Tibial nerve (tissue), 4 donors: ENCODE data around the gene RGS3. TPM values are rescaled to one million over a fixed set of nuclear protein-coding genes. Genes with fewer than 3 reads are reported as not detected.

Experiments used
- DNase-seq, 2 donors: peaks; one replicate each; pipeline ENCODE4 v3.0.0-alpha.2; 2019; ENCODE audit warnings: low spot score in 2 of 2
- H3K27ac ChIP-seq, 4 donors: fragments of 200-600 bp; sonication (generic) in 3 of 4; one replicate each; pipeline ENCODE4 v1.5.1; 2017 to 2019; ENCODE audit warnings: mild to moderate bottlenecking in 1 of 4
- H3K27me3 ChIP-seq, 2 donors: fragments of 200-600 bp; sonication (generic) in 1 of 2; one replicate each; pipeline versions ENCODE4 v1.5.1 to v1.6.0; 2017 to 2019
- H3K36me3 ChIP-seq, 3 donors: fragments of 200-600 bp; sonication (generic); one replicate each; pipeline ENCODE4 v1.5.1; 2018 to 2019
- H3K4me1 ChIP-seq, 4 donors: fragments of 200-600 bp; sonication (generic) in 3 of 4; one replicate each; pipeline ENCODE4 v1.5.1; 2017 to 2019
- H3K4me3 ChIP-seq, 4 donors: fragments of 200-600 bp; sonication (generic) in 3 of 4; one replicate each; pipeline ENCODE4 v1.5.1; 2017 to 2019; ENCODE audit warnings: mild to moderate bottlenecking in 1 of 4, moderate library complexity in 1 of 4
- H3K9me3 ChIP-seq, 4 donors: fragments of 200-600 bp; sonication (generic) in 3 of 4; one replicate each; pipeline ENCODE4 v1.5.1; 2017 to 2019
- EP300 ChIP-seq, 2 donors: sonication (generic); formaldehyde crosslinking; IDR thresholded peaks; one replicate each; pipeline ENCODE4 v1.6.1; 2017; ENCODE audit warnings: antibody characterized with exemption in 2 of 2, mild to moderate bottlenecking in 1 of 2
- POLR2A ChIP-seq, 2 donors: fragments of 450-650 bp; IDR thresholded peaks; one replicate each; pipeline ENCODE4 v1.6.1; 2017; ENCODE audit warnings: antibody characterized with exemption in 2 of 2, mild to moderate bottlenecking in 2 of 2, moderate library complexity in 2 of 2
- WGBS, 2 donors: methylation state at CpG; one replicate each; pipeline ENCODE4 v1.1.5; 2018; 5-methylcytosine and 5-hydroxymethylcytosine counted together
- total RNA-seq, 4 donors: library from RNA; depleted of rRNA; stranded (reverse); fragments of >200 nt; gene quantifications; one replicate each; pipeline ENCODE4 v1.1.0, GENCODE V29; 2016
- TF ChIP-seq, protein P1 (sequence below), 5 experiments: fragments of 200-600 bp in 3 of 5; fragments of 450-650 bp in 2 of 5; sonication (generic) in 3 of 5; IDR thresholded peaks; one replicate each; pipeline ENCODE4 v1.5.1; 2016 to 2019; ENCODE audit warnings: antibody characterized with exemption in 5 of 5, mild to moderate bottlenecking in 3 of 5, moderate library complexity in 2 of 5

RGS3 gene
- total RNA-seq, 4 donors from 2014 or later, result 18.0 to 45.9 (median 35.2) TPM

DNA sequence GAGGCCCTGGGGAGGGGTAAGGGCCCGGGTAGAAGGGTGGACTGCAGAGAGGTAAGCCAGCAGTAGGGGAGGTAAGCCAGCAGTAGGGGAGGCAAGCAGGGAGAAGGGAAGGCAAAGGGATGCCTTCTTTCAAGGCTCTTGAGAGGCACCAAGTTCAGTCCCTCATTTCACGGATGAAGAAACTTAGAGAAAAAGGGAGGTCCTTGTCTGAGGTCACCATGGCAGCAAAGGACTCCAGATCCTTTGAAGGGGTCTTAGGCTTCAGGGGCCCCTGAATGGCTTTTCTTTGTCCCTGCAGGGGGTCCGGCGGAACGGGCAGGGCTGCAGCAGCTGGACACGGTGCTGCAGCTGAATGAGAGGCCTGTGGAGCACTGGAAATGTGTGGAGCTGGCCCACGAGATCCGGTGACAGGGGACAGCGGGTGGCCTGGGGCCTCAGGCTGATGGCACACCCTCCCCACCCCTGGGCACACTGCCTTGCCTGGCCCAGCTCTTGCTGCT, 42.6 kb downstream of the RGS3 start:
- peak overlapping the region in 1 of 4 donors; percentile 15 for H3K27ac ChIP-seq
- TF ChIP-seq POLR2A (IDR thresholded peaks at IDR 0.05) (no peak), EP300 (IDR thresholded peaks at IDR 0.05) (no peak)
- TF ChIP-seq, protein P1, sequence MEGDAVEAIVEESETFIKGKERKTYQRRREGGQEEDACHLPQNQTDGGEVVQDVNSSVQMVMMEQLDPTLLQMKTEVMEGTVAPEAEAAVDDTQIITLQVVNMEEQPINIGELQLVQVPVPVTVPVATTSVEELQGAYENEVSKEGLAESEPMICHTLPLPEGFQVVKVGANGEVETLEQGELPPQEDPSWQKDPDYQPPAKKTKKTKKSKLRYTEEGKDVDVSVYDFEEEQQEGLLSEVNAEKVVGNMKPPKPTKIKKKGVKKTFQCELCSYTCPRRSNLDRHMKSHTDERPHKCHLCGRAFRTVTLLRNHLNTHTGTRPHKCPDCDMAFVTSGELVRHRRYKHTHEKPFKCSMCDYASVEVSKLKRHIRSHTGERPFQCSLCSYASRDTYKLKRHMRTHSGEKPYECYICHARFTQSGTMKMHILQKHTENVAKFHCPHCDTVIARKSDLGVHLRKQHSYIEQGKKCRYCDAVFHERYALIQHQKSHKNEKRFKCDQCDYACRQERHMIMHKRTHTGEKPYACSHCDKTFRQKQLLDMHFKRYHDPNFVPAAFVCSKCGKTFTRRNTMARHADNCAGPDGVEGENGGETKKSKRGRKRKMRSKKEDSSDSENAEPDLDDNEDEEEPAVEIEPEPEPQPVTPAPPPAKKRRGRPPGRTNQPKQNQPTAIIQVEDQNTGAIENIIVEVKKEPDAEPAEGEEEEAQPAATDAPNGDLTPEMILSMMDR (IDR thresholded peaks at IDR 0.05), result no peak
- no peak overlapping the region for H3K4me3 ChIP-seq
- peaks cover 0 to 60% (median 3%) of the 10 kb centered on the region in 4 donors for H3K4me1 ChIP-seq
- H3K36me3 ChIP-seq, result no peaks in the 10 kb centered on the region
- 59 to 76% methylated on average over 9 of the region's 9 CpGs for WGBS, 2 donors
- H3K9me3 ChIP-seq, result no peaks in the 10 kb centered on the region
- H3K27me3 ChIP-seq, result no peaks in the 10 kb centered on the region
- no peak for DNase-seq

DNA sequence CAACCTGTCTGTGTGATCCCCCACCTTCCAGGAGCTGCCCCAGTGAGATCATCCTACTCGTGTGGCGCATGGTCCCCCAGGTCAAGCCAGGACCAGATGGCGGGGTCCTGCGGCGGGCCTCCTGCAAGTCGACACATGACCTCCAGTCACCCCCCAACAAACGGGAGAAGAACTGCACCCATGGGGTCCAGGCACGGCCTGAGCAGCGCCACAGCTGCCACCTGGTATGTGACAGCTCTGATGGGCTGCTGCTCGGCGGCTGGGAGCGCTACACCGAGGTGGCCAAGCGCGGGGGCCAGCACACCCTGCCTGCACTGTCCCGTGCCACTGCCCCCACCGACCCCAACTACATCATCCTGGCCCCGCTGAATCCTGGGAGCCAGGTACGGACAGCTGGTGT, 43.7 kb downstream of the RGS3 start:
- Histone ChIP-seq H3K4me3 (no peak overlapping the region), H3K4me1 (peaks cover 0 to 61% (median 3%) of the 10 kb centered on the region in 4 donors)

DNA sequence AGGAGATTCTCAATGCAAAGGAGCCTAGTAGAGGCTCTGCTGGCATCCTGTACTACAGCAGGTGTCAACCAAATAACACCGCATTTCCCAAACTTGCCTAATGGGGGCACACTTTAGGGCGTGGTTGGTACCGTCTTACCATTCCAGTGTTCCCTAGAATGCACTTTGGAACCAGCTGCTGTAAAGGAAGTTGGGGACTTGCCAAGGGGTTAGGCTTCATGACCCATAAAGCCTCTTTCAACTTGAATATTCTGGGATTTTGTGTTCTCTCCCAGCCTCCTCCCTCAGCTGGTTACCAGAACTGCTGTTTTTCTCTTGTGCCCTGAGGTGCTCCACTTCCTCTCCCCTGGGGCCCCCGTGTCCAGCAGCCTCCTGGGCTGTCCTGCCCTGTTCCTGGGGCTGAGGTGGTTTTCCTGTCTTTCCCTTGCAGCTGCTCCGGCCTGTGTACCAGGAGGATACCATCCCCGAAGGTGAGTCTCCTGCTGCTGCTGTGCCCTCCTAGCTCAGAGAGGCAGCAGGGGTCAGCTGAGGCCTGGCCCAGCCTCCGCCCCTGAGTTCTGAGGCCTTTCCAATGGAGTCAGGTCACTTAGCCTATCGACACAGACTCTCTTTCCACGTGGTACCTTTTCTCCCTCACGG, 44.7 kb downstream of the RGS3 start:
- no peak overlapping the region for H3K4me3 ChIP-seq
- H3K4me1 ChIP-seq, result peaks cover 0 to 60% (median 4%) of the 10 kb centered on the region in 4 donors
- peak overlapping the region in 2 of 4 donors; percentile 17 to 47 for H3K27ac ChIP-seq
- no peaks in the 10 kb centered on the region for H3K27me3 ChIP-seq
- H3K36me3 ChIP-seq, result no peaks in the 10 kb centered on the region
- TF ChIP-seq POLR2A (IDR thresholded peaks at IDR 0.05) (no peak), EP300 (IDR thresholded peaks at IDR 0.05) (no peak)
- TF ChIP-seq, protein P1 (IDR thresholded peaks at IDR 0.05), result no peak
- 67% methylated on average over 10 of the region's 10 CpGs for WGBS, 2 donors
- peak in 1 of 2 donors; percentile 27 for DNase-seq
- no peaks in the 10 kb centered on the region for H3K9me3 ChIP-seq

More for the DNA sequence above, 43.7 kb downstream of the RGS3 start:
- H3K27me3 ChIP-seq, result no peaks in the 10 kb centered on the region
- 95 to 96% methylated on average over 19 of the region's 19 CpGs for WGBS, 2 donors
- TF ChIP-seq, protein P1 (IDR thresholded peaks at IDR 0.05), result no peak
- TF ChIP-seq EP300 (IDR thresholded peaks at IDR 0.05) (no peak), POLR2A (IDR thresholded peaks at IDR 0.05) (no peak)
- no peak for DNase-seq
- H3K36me3 ChIP-seq, result no peaks in the 10 kb centered on the region
- H3K9me3 ChIP-seq, result no peaks in the 10 kb centered on the region
- no peak overlapping the region for H3K27ac ChIP-seq

DNA sequence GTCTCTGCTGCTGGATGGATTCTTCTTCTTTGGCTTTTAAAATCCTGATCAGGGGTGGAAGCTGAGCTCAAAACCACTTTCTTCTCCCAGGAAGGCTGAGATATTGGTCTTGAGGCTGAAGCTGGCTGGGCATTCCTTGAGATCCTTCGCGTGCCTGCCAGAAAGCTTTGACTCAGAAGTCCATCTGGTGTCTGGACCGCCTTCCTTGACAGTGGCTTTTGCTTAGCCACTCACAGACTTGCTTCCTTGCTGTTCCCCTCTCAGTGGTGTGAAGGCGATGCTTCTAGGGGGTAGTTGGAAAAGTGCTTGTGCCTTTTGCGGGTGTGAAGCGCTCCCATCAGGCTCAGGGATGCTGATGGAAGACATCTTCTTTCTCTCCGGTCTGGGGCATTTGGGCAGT, 45.9 kb downstream of the RGS3 start:
- H3K27ac ChIP-seq, result no peak overlapping the region
- DNase-seq, result no peak
- H3K27me3 ChIP-seq, result no peaks in the 10 kb centered on the region
- no peaks in the 10 kb centered on the region for H3K36me3 ChIP-seq
- TF ChIP-seq POLR2A (IDR thresholded peaks at IDR 0.05), result no peak
- TF ChIP-seq, protein P1 (IDR thresholded peaks at IDR 0.05), result no peak
- no peak for TF ChIP-seq EP300 (IDR thresholded peaks at IDR 0.05)
- no peak overlapping the region for H3K4me3 ChIP-seq
- no peaks in the 10 kb centered on the region for H3K9me3 ChIP-seq
- peaks cover 0 to 47% (median 4%) of the 10 kb centered on the region in 4 donors for H3K4me1 ChIP-seq
- WGBS, 2 donors, result 83 to 92% methylated on average over 7 of the region's 7 CpGs

DNA sequence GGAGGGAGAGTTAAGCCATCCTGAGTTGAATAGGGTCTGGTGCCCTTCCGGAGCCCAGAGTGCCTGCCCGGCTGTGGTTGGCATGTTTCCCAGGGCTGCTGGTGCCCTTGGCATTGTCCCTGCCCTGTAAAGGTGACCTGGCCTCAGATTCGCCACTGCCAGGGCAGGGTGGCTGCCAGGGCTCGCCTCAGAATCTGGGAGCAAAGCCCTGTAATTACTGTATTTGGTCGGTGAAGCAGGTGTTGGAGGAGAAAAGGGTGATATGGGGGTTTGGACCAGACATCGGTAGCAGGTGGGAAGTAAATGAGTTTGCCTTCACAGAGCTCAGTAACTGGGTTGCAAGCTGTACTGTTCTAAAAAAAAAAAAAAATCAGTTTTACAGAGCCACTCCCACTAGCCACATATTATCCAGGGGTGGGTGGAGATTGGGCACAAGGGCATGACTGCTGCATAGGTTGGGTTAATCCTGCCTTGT, 47.6 kb downstream of the RGS3 start:
- TF ChIP-seq EP300 (IDR thresholded peaks at IDR 0.05), result no peak
- TF ChIP-seq, protein P1 (IDR thresholded peaks at IDR 0.05), result no peak
- TF ChIP-seq POLR2A (IDR thresholded peaks at IDR 0.05), result no peak
- Histone ChIP-seq H3K4me3 (no peak overlapping the region), H3K36me3 (no peaks in the 10 kb centered on the region), H3K27ac (peak overlapping the region in 1 of 4 donors; percentile 40), H3K9me3 (no peaks in the 10 kb centered on the region), H3K27me3 (no peaks in the 10 kb centered on the region), H3K4me1 (peaks cover 0 to 38% (median 4%) of the 10 kb centered on the region in 4 donors)
- DNase-seq, result no peak
- WGBS, 2 donors, result 50% methylated on average over 5 to 6 of the region's 6 CpGs
